Psoas muscle (tissue), 8 donors: Measurements from ENCODE around the gene NUDT19. TPM values are rescaled to one million over a fixed set of nuclear protein-coding genes. Genes with fewer than 3 reads are reported as not detected.
"Not testable (repeated sequence)": the region's sequence is repeated elsewhere in the genome, so short reads cannot be mapped to it uniquely, and the experiment has no call there.

Experiments
- ATAC-seq, 4 donors: fragments of 200-7000 bp; cut with Tn5 transposase; one replicate each; pipeline ENCODE4 v1.9.1; 2020; ENCODE audit warnings: moderate library complexity in 3 of 4, mild to moderate bottlenecking in 2 of 4
- DNase-seq, 2 donors: peaks; one replicate each; pipeline ENCODE4 v3.0.0-alpha.2; 2020
- H3K27ac ChIP-seq: fragments of 200-600 bp; one replicate; pipeline ENCODE4 v1.8.0; 2022
- H3K27me3 ChIP-seq, 3 donors: fragments of 200-600 bp in 1 of 3; one replicate each; pipeline versions ENCODE4 v1.6.1 to v1.8.0; 2013 to 2022; ENCODE audit warnings: low read length in 2 of 3, mild to moderate bottlenecking in 2 of 3, moderate library complexity in 1 of 3; ENCODE audit not compliant: insufficient read depth in 3 of 3
- H3K36me3 ChIP-seq, 2 donors: fragments of 200-600 bp in 1 of 2; one replicate each; pipeline versions ENCODE4 v1.6.1 to v1.8.0; 2013 to 2022; ENCODE audit warnings: low read depth in 1 of 2, mild to moderate bottlenecking in 1 of 2, moderate library complexity in 1 of 2; ENCODE audit not compliant: insufficient read depth in 1 of 2
- H3K4me1 ChIP-seq: fragments of 200-600 bp; one replicate; pipeline ENCODE4 v1.8.0; 2022
- H3K4me3 ChIP-seq: fragments of 200-600 bp; one replicate; pipeline ENCODE4 v1.8.0; 2022; ENCODE audit warnings: mild to moderate bottlenecking
- H3K9me3 ChIP-seq: fragments of 200-600 bp; one replicate; pipeline ENCODE4 v1.8.0; 2022
- WGBS, 3 donors: extraction: QIAGEN DNeasy Blood & Tissue Kit; methylation state at CpG; one replicate each; pipeline versions ENCODE4 v1.1.6 to v1.1.7; 2013; 5-methylcytosine and 5-hydroxymethylcytosine counted together
- intact Hi-C, 2 donors: fragments of 100-400 bp; cut with DNase I; formaldehyde crosslinking; loops; one replicate each; pipeline versions ENCODE4 v1.11.0 to v1.14.2; 2022
- polyA plus RNA-seq, 3 donors: library from polyadenylated mRNA; stranded (reverse); fragments of 200-250 nt; gene quantifications; one replicate each; pipeline ENCODE4 v1.2.3, GENCODE V29; 2013
- total RNA-seq, 4 donors: library from RNA; stranded (reverse); fragmentation: NEBNext Ultra II Directional in 2 of 4; extraction: Animal tissue kit (Norgen Biotek cat#: 25700) in 2 of 4; gene quantifications; one replicate each; pipeline versions ENCODE4 v1.2.1 to v1.2.4, GENCODE V29; 2021 to 2023
- TF ChIP-seq, protein P1 (sequence below): fragments of 200-600 bp; IDR thresholded peaks from one replicate; pipeline ENCODE4 v1.8.0; 2022; ENCODE audit warnings: antibody characterized with exemption
- donor health status: healthy with polysubstance abuse.
- donor health status: DM: no; HTN: no; CAD: no; lungs with moderate emphysema.
- donor health status: Bipolar disorder and iron deficiency.
- donor health status: healthy.
- donor health status: DM: yes; HTN: yes; CAD: no.
- donor health status: DM: no; HTN: no; CAD: no.
- donor health status: DM: no; HTN: no; CAD: no.
- donor health status: DM: yes; HTN: yes; CAD: no.

The NUDT19 gene
- total and polyA plus RNA-seq, 7 donors, result 10.7 to 27.5 (median 17.4) TPM

DNA sequence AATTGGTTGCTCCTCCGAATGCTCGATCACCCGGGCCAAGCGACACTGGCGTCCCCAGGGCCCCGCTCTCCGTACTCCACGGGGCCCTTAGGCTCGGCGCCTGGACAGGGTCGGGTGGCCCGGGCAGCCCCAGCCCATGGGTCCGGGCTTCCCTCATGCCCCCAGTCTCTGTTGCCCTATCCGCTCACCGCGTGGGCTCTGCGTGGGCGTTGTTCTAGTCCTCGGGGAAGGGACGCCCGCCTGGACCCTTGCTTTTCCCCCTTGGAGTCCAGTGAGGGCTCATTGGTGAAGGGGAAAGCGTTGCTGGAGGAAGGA, 29.3 kb downstream of the NUDT19 start:
- ATAC-seq (no peak), DNase-seq (no peak)
- H3K27me3 ChIP-seq, result no peaks in the 10 kb centered on the region
- no peaks in the 10 kb centered on the region for H3K36me3 ChIP-seq
- TF ChIP-seq, protein P1, sequence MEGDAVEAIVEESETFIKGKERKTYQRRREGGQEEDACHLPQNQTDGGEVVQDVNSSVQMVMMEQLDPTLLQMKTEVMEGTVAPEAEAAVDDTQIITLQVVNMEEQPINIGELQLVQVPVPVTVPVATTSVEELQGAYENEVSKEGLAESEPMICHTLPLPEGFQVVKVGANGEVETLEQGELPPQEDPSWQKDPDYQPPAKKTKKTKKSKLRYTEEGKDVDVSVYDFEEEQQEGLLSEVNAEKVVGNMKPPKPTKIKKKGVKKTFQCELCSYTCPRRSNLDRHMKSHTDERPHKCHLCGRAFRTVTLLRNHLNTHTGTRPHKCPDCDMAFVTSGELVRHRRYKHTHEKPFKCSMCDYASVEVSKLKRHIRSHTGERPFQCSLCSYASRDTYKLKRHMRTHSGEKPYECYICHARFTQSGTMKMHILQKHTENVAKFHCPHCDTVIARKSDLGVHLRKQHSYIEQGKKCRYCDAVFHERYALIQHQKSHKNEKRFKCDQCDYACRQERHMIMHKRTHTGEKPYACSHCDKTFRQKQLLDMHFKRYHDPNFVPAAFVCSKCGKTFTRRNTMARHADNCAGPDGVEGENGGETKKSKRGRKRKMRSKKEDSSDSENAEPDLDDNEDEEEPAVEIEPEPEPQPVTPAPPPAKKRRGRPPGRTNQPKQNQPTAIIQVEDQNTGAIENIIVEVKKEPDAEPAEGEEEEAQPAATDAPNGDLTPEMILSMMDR, result no peak
- WGBS, 3 donors, result 93 to 99% (median 95%) methylated on average over 16 to 22 of the region's 22 CpGs
- H3K9me3 ChIP-seq, result no peaks in the 10 kb centered on the region
- H3K4me1 ChIP-seq, result no peaks in the 10 kb centered on the region
- no peak overlapping the region for H3K4me3 ChIP-seq
- intact Hi-C loops, result no loop called here
- no peak overlapping the region for H3K27ac ChIP-seq

DNA sequence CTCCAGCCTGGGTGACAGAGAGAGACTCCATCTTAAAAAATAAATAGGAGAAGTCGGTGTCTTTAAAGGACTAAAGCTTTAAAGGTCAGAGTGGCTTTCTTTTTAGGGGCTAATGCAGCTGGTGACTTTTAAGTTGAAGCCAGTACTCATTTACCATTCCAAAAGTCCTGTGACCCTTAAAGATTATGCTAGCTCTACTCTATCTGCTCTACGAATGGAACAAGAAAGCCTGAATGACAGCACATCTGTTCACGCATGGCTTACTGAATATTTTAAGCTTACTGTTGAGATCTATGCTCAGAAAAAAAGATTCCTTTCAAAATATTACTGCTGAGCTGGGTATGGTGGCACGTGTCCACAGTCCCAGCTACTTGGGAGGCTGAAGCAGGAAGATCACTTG, 44.3 kb downstream of the NUDT19 start:
- TF ChIP-seq, protein P1, result no peak
- intact Hi-C loops, result no loop called here
- WGBS, 3 donors, result 39 to 48% (median 44%) methylated on average over 4 of the region's 4 CpGs

DNA sequence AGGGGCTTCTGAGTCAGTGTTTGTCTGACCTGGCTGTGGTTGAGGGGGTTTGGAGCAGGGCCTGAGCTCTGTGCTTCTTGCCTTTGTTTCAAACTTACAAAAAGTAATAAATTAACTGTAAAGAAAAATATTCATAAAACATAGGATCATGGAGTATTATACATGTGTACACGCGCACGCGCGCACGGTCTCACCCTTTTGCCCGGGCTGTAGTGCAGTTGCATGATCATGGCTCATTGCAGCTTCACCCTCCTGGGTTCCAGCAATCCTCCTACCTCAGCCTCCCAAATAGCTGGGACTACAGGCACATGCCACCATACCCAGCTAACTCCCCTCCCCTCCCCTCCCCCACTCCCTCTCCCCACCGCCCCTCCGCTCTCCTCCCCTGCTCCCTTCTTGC, 51.4 kb downstream of the NUDT19 start:
- Histone ChIP-seq H3K9me3 (no peaks in the 10 kb centered on the region), H3K4me3 (no peak overlapping the region), H3K27ac (no peak overlapping the region), H3K36me3 (no peaks in the 10 kb centered on the region), H3K27me3 (peaks cover 0 to 3% (median 0%) of the 10 kb centered on the region in 3 donors), H3K4me1 (no peaks in the 10 kb centered on the region)
- no peak for DNase-seq
- no peak for ATAC-seq
- WGBS, 3 donors, result 96 to 97% (median 97%) methylated on average over 9 of the region's 9 CpGs
- intact Hi-C loops, result no loop called here
- TF ChIP-seq, protein P1, result no peak

More for the DNA sequence above, 44.3 kb downstream of the NUDT19 start:
- ATAC-seq (no peak), DNase-seq (no peak)
- Histone ChIP-seq H3K36me3 (no peaks in the 10 kb centered on the region), H3K9me3 (no peaks in the 10 kb centered on the region), H3K27me3 (no peaks in the 10 kb centered on the region), H3K27ac (no peak overlapping the region), H3K4me3 (no peak overlapping the region), H3K4me1 (no peaks in the 10 kb centered on the region)

DNA sequence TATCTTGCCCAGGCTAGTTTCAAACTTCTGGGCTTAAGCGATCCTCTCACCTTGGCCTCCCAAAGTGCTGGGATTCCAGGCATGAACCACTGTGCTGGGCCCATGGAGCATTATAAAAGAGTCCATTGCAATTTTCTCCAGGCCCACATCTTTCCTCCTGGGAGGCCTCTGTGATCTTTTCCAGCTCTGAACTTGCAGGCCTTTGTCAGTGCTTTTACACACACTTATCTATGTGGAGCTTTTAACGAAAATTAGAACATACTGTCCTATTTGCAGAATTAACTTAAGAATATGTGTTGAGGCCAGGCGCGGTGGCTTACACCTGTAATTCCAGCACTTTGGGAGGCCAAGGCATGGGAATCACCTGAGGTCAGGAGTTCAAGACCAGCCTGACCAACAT, 51.8 kb downstream of the NUDT19 start:
- ATAC-seq (no peak), DNase-seq (no peak)
- TF ChIP-seq, protein P1, result no peak
- WGBS, 3 donors, result 94 to 95% (median 95%) methylated on average over 4 of the region's 4 CpGs
- Histone ChIP-seq H3K27me3 (peaks cover 0 to 6% (median 0%) of the 10 kb centered on the region in 3 donors), H3K36me3 (no peaks in the 10 kb centered on the region), H3K4me3 (no peak overlapping the region), H3K4me1 (no peaks in the 10 kb centered on the region), H3K27ac (no peak overlapping the region), H3K9me3 (no peaks in the 10 kb centered on the region)
- intact Hi-C loops, result no loop called here

DNA sequence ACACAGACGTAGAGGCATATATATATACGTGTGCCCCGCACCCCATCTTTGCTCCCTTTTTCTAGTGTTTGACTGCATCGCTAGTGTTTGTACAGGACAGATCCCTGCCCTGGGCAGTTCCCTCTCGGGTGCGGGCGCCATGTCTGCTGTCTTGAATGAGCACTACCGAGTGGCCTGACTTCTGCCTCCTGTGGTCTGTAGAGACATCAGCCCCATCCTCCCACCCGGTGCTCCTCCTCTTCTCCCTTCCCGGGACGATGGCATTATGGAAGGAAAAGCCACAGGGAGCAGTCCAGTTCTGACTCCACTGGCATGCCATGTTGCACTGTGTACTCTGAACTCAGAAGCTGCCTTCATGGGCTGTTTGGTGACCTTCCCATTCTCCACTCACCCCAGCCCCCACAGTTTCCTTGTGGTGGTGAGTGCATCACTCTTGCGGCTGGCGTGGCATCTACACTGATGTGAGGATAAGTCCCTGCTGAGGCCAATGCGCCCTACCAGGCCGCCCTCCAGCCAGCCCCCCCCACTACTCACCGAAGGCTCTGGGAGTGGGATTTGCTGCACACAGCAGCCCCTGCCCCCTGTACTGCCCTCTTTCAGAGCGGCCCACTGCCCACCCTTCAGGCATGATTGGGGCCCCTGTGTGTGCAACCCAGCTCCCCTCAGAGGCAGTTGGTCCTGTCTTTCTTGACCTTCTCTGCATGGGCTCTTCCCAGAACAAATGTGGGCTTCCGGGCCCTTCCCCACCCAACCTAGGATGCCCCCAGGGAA, 53.1 kb downstream of the NUDT19 start:
- Histone ChIP-seq H3K36me3 (no peaks in the 10 kb centered on the region), H3K4me1 (no peaks in the 10 kb centered on the region), H3K4me3 (no peak overlapping the region), H3K9me3 (no peaks in the 10 kb centered on the region), H3K27me3 (peaks cover 0 to 6% (median 0%) of the 10 kb centered on the region in 3 donors), H3K27ac (no peak overlapping the region)
- no peak for ATAC-seq
- TF ChIP-seq, protein P1, result no peak
- intact Hi-C loops, result no loop called here
- 85 to 90% (median 90%) methylated on average over 17 to 18 of the region's 18 CpGs for WGBS, 3 donors
- no peak for DNase-seq

DNA sequence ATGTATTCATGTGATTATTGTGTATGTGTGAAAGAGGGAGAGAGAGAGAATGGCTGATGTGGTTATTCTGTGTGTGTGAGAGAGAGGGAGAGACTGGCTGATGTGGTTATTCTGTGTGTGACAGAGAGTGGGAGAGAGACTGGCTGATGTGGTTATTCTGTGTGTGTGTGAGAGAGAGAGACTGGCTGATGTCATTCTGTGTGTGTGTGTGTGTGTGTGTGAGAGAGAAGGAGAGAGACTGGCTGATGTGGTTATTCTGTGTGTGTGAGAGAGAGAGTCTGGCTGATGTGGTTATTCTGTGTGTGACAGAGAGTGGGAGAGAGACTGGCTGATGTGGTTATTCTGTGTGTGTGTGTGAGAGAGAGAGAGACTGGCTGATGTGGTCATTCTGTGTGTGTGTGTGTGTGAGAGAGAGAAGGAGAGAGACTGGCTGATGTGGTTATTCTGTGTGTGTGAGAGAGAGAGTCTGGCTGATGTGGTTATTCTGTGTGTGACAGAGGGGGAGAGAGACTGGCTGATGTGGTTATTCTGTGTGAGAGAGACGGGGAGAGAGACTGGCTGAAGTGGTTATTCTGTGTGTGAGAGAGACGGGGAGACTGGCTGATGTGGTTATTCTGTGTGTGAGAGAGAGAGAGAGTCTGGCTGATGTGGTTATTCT, 54.1 kb downstream of the NUDT19 start:
- H3K9me3 ChIP-seq, H3K4me3 ChIP-seq, H3K27me3 ChIP-seq, intact Hi-C loops, ATAC-seq, DNase-seq, H3K27ac ChIP-seq, H3K4me1 ChIP-seq, H3K36me3 ChIP-seq: not testable (repeated sequence)
- 23 to 33% (median 28%) methylated on average over 2 of the region's 2 CpGs for WGBS, 3 donors

DNA sequence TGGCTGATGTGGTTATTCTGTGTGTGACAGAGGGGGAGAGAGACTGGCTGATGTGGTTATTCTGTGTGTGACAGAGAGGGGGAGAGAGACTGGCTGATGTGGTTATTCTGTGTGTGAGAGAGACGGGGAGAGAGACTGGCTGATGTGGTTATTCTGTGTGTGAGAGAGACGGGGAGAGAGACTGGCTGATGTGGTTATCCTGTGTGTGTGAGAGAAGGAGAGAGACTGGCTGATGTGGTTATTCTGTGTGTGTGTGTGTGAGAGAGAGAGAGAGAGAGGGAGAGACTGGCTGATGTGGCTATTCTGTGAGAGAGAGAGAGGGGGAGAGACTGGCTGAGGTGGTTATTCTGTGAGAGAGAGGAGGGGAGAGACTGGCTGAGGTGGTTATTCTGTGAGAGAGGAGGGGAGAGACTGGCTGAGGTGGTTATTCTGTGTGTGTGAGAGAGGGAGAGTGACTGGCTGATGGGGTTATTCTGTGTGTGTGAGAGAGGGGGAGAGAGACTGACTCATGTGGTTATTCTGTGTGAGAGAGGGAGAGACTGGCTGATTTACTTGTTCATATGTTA, 55.1 kb downstream of the NUDT19 start:
- H3K9me3 ChIP-seq, H3K27ac ChIP-seq, ATAC-seq, DNase-seq, intact Hi-C loops, H3K4me3 ChIP-seq, H3K27me3 ChIP-seq, H3K4me1 ChIP-seq, H3K36me3 ChIP-seq: not testable (repeated sequence)
- 8 to 19% (median 11%) methylated on average over 2 of the region's 2 CpGs for WGBS, 3 donors
